Neural progenitor cell (in vitro differentiated cells): ENCODE data around the gene MRPL4. TPM values are rescaled to one million over a fixed set of nuclear protein-coding genes. Genes with fewer than 3 reads are reported as not detected.
A peak's percentile ranks its signal among the peaks of the same experiment; 100 is the strongest.

ENCODE experiments used
- DNase-seq: peaks from one replicate; pipeline ENCODE4 v3.0.0-alpha.2; 2016; ENCODE audit warnings: low spot score
- H2AFZ ChIP-seq: fragments of 200-600 bp; sonication (generic); replicated peaks from 2 replicates; pipeline ENCODE4 v1.6.1; 2016; ENCODE audit warnings: antibody characterized with exemption
- H3F3A ChIP-seq: fragments of 200-600 bp; sonication (generic); 2 replicates; pipeline ENCODE4 v1.6.1; 2016; ENCODE audit warnings: antibody characterized with exemption, low read depth
- H3K27ac ChIP-seq: fragments of 200-600 bp; sonication (generic); 2 replicates; pipeline ENCODE4 v1.5.1; 2016; ENCODE audit warnings: mild to moderate bottlenecking
- H3K27me3 ChIP-seq: fragments of 200-600 bp; sonication (generic); 2 replicates; pipeline ENCODE4 v1.6.1; 2016; ENCODE audit warnings: mild to moderate bottlenecking, moderate library complexity
- H3K36me3 ChIP-seq: fragments of 200-600 bp; sonication (generic); 2 replicates; pipeline ENCODE4 v1.5.1; 2016
- H3K4me1 ChIP-seq: fragments of 200-600 bp; sonication (generic); 2 replicates; pipeline ENCODE4 v1.6.1; 2016; ENCODE audit warnings: mixed run types
- H3K4me2 ChIP-seq: fragments of 200-600 bp; sonication (generic); 2 replicates; pipeline ENCODE4 v1.6.1; 2016
- H3K4me3 ChIP-seq: fragments of 200-600 bp; sonication (generic); 2 replicates; pipeline ENCODE4 v1.5.1; 2016
- H3K79me2 ChIP-seq: fragments of 200-600 bp; sonication (generic); 2 replicates; pipeline ENCODE4 v1.6.1; 2016; ENCODE audit warnings: low read depth
- H3K9ac ChIP-seq: fragments of 200-600 bp; sonication (generic); 2 replicates; pipeline ENCODE4 v1.6.1; 2016
- H3K9me3 ChIP-seq: fragments of 200-600 bp; sonication (generic); 2 replicates; pipeline ENCODE4 v1.5.1; 2016; ENCODE audit warnings: low read depth
- H4K20me1 ChIP-seq: fragments of 200-600 bp; sonication (generic); 2 replicates; pipeline ENCODE4 v1.6.1; 2016; ENCODE audit warnings: low read depth
- H3K27ac Mint-ChIP-seq: 3 replicates; pipeline ENCODE4 v1.8.0; 2021; ENCODE audit warnings: mixed read lengths
- H3K27me3 Mint-ChIP-seq: 2 replicates; pipeline ENCODE4 v1.8.0; 2022; ENCODE audit warnings: low read depth, mild to moderate bottlenecking, inconsistent platforms, moderate library complexity, mixed read lengths; ENCODE audit not compliant: insufficient read depth
- H3K36me3 Mint-ChIP-seq: 3 replicates; pipeline ENCODE4 v1.8.0; 2021; ENCODE audit warnings: mixed read lengths
- H3K4me1 Mint-ChIP-seq: 3 replicates; pipeline ENCODE4 v1.8.0; 2021; ENCODE audit warnings: mixed read lengths
- H3K4me3 Mint-ChIP-seq: 3 replicates; pipeline ENCODE4 v1.8.0; 2021; ENCODE audit warnings: mild to moderate bottlenecking, moderate library complexity, mixed read lengths
- H3K9me3 Mint-ChIP-seq: 3 replicates; pipeline ENCODE4 v1.8.0; 2020; ENCODE audit warnings: mixed read lengths
- CTCF ChIP-seq: fragments of 200-600 bp; sonication (generic); IDR thresholded peaks from 2 replicates; pipeline ENCODE4 v1.5.1; 2017; ENCODE audit warnings: antibody characterized with exemption, mild to moderate bottlenecking
- EZH2 ChIP-seq: fragments of 200-600 bp; sonication (generic); IDR thresholded peaks from 2 replicates; pipeline ENCODE4 v1.6.1; 2017; ENCODE audit warnings: antibody characterized with exemption, mild to moderate bottlenecking, moderate library complexity
- EZH2phosphoT487 ChIP-seq: fragments of 200-600 bp; sonication (generic); IDR thresholded peaks from 2 replicates; pipeline ENCODE4 v1.6.1; 2017; ENCODE audit warnings: antibody characterized with exemption
- total RNA-seq: library from RNA; depleted of rRNA; stranded (reverse); fragments of >200 nt; gene quantifications from 2 replicates; pipeline ENCODE4 v1.2.3, GENCODE V29; 2015; ENCODE audit warnings: low replicate concordance

The MRPL4 gene
- total RNA-seq, 1 donor from 2014 or later = 22.5 TPM

- Histone ChIP-seq H3K79me2 (peaks cover 7% of the 10 kb centered on the region), H3K4me3 (no peak overlapping the region), H3K4me1 (peaks cover 6% of the 10 kb centered on the region), H3K27ac (no peak overlapping the region), H3K36me3 (no peaks in the 10 kb centered on the region), H3K27me3 (no peaks in the 10 kb centered on the region), H3K9me3 (no peaks in the 10 kb centered on the region), H3K9ac (no peak overlapping the region), H3F3A (peaks cover 5% of the 10 kb centered on the region), H4K20me1 (no peaks in the 10 kb centered on the region), H2AFZ (no peak overlapping the region), H3K4me2 (no peak overlapping the region)
- TF ChIP-seq EZH2 (no peak), CTCF (no peak), EZH2phosphoT487 (no peak)
- DNase-seq = no peak
- Mint-ChIP-seq H3K27ac (no peak overlapping the region), H3K27me3 (peaks cover 10% of the 10 kb centered on the region), H3K4me3 (no peak overlapping the region), H3K36me3 (peaks cover 17% of the 10 kb centered on the region), H3K4me1 (peaks cover 5% of the 10 kb centered on the region), H3K9me3 (no peaks in the 10 kb centered on the region)
Observed at GRCh38 chr19:10256970-10257615, 5.1 kb downstream of the MRPL4 start.

- no peak overlapping the region for H3K4me2 ChIP-seq
- Mint-ChIP-seq H3K4me1 (no peaks in the 10 kb centered on the region), H3K36me3 (peaks cover 17% of the 10 kb centered on the region), H3K27ac (no peak overlapping the region), H3K9me3 (no peaks in the 10 kb centered on the region), H3K4me3 (no peak overlapping the region), H3K27me3 (peaks cover 8% of the 10 kb centered on the region)
- no peak overlapping the region for H3K4me3 ChIP-seq
- H3K9ac ChIP-seq = no peak overlapping the region
- H3K4me1 ChIP-seq = no peaks in the 10 kb centered on the region
- DNase-seq = no peak
- no peaks in the 10 kb centered on the region for H4K20me1 ChIP-seq
- no peaks in the 10 kb centered on the region for H3K9me3 ChIP-seq
- TF ChIP-seq CTCF = no peak
- no peak for TF ChIP-seq EZH2
- no peak for TF ChIP-seq EZH2phosphoT487
- H3F3A ChIP-seq = peaks cover 5% of the 10 kb centered on the region
- H3K27ac ChIP-seq = no peak overlapping the region
- H3K36me3 ChIP-seq = no peaks in the 10 kb centered on the region
- no peaks in the 10 kb centered on the region for H3K27me3 ChIP-seq
- no peak overlapping the region for H2AFZ ChIP-seq
- no peaks in the 10 kb centered on the region for H3K79me2 ChIP-seq
Observed at GRCh38 chr19:10258080-10258710, 6.2 kb downstream of the MRPL4 start.

GRCh38 chr19:10259162-10259905 lies 7.3 kb downstream of the MRPL4 start:
- Histone ChIP-seq H3K36me3 (no peaks in the 10 kb centered on the region), H3K4me2 (no peak overlapping the region), H3K79me2 (no peaks in the 10 kb centered on the region), H2AFZ (no peak overlapping the region), H4K20me1 (no peaks in the 10 kb centered on the region), H3K9ac (no peak overlapping the region), H3K27ac (no peak overlapping the region), H3K27me3 (no peaks in the 10 kb centered on the region), H3K4me1 (no peaks in the 10 kb centered on the region), H3F3A (peaks cover 5% of the 10 kb centered on the region), H3K4me3 (no peak overlapping the region), H3K9me3 (no peaks in the 10 kb centered on the region)
- H3K27ac Mint-ChIP-seq = no peak overlapping the region
- no peaks in the 10 kb centered on the region for H3K9me3 Mint-ChIP-seq
- TF ChIP-seq CTCF (peak; percentile 68), EZH2phosphoT487 (no peak), EZH2 (no peak)
- H3K27me3 Mint-ChIP-seq = peaks cover 5% of the 10 kb centered on the region
- H3K4me1 Mint-ChIP-seq = no peaks in the 10 kb centered on the region
- peak; percentile 93 for DNase-seq
- H3K36me3 Mint-ChIP-seq = peaks cover 13% of the 10 kb centered on the region
- H3K4me3 Mint-ChIP-seq = no peak overlapping the region
